Erythroblast (primary cell): Measurements from ENCODE around the gene CDH13.

ENCODE experiments used
- GATA1 ChIP-seq: IDR thresholded peaks from 2 replicates; pipeline ENCODE4 v1.6.1; 2011; ENCODE audit warnings: low read depth, mild to moderate bottlenecking, control low read depth, low read length, moderate library complexity
- POLR2A ChIP-seq: IDR thresholded peaks from 2 replicates; pipeline ENCODE4 v1.6.1; 2011; ENCODE audit warnings: mild to moderate bottlenecking, low read length

- no peak for TF ChIP-seq POLR2A
- TF ChIP-seq GATA1: no peak
Observed at GRCh38 chr16:83490073-83490472, 863.3 kb downstream of the CDH13 start.
